HUES6 (cell line): Measurements from ENCODE around the gene IFT81.

Experiments
- H3K27ac ChIP-seq: 2 replicates; pipeline ENCODE4 v1.7.0; 2013; ENCODE audit warnings: low read depth, mild to moderate bottlenecking, low read length, inconsistent platforms
- H3K27me3 ChIP-seq: 2 replicates; pipeline ENCODE4 v1.6.1; 2013; ENCODE audit warnings: low read length; ENCODE audit not compliant: control insufficient read depth, insufficient read depth
- H3K36me3 ChIP-seq: 2 replicates; pipeline ENCODE4 v1.6.1; 2013; ENCODE audit warnings: low read length; ENCODE audit not compliant: control insufficient read depth, insufficient read depth
- H3K4me1 ChIP-seq: 2 replicates; pipeline ENCODE4 v1.6.1; 2013; ENCODE audit warnings: low read length; ENCODE audit not compliant: control insufficient read depth, insufficient read depth
- H3K4me3 ChIP-seq: 2 replicates; pipeline ENCODE4 v1.5.1; 2013; ENCODE audit warnings: low read depth, low read length
- H3K9ac ChIP-seq: one replicate; pipeline ENCODE4 v1.6.1; 2013; ENCODE audit warnings: mild to moderate bottlenecking, low read length
- H3K9me3 ChIP-seq: 2 replicates; pipeline ENCODE4 v1.6.1; 2013; ENCODE audit warnings: low read depth, low read length; ENCODE audit not compliant: control insufficient read depth, insufficient read depth

IFT81 gene

GRCh38 chr12:110262442-110263388, 138.6 kb downstream of the IFT81 start:
- Histone ChIP-seq H3K36me3 (no peaks in the 10 kb centered on the region), H3K4me3 (no peak overlapping the region), H3K27ac (no peak overlapping the region), H3K27me3 (no peaks in the 10 kb centered on the region), H3K9ac (no peak overlapping the region), H3K9me3 (no peaks in the 10 kb centered on the region), H3K4me1 (peaks cover 12% of the 10 kb centered on the region)

- no peaks in the 10 kb centered on the region for H3K27me3 ChIP-seq
- no peaks in the 10 kb centered on the region for H3K36me3 ChIP-seq
Measured at GRCh38 chr12:110266381-110266960, 142.3 kb downstream of the IFT81 start.

GRCh38 chr12:110266980-110267620, 142.9 kb downstream of the IFT81 start:
- Histone ChIP-seq H3K9ac (no peak overlapping the region), H3K36me3 (no peaks in the 10 kb centered on the region), H3K27ac (no peak overlapping the region), H3K4me3 (no peak overlapping the region), H3K4me1 (peaks cover 34% of the 10 kb centered on the region), H3K9me3 (no peaks in the 10 kb centered on the region), H3K27me3 (no peaks in the 10 kb centered on the region)

More at GRCh38 chr12:110266381-110266960, 142.3 kb downstream of the IFT81 start:
- no peak overlapping the region for H3K9ac ChIP-seq
- peaks cover 34% of the 10 kb centered on the region for H3K4me1 ChIP-seq
- H3K27ac ChIP-seq, result no peak overlapping the region
- no peaks in the 10 kb centered on the region for H3K9me3 ChIP-seq
- no peak overlapping the region for H3K4me3 ChIP-seq
